GM19099 (cell line): Measurements from ENCODE around the gene GRAMD4.

Experiments used
- POLR2A ChIP-seq: IDR thresholded peaks from 3 replicates; pipeline ENCODE4 v1.6.1; 2011; ENCODE audit warnings: low read depth; ENCODE audit not compliant: insufficient read length; ENCODE audit errors: extremely low read depth

GRAMD4 gene

DNA sequence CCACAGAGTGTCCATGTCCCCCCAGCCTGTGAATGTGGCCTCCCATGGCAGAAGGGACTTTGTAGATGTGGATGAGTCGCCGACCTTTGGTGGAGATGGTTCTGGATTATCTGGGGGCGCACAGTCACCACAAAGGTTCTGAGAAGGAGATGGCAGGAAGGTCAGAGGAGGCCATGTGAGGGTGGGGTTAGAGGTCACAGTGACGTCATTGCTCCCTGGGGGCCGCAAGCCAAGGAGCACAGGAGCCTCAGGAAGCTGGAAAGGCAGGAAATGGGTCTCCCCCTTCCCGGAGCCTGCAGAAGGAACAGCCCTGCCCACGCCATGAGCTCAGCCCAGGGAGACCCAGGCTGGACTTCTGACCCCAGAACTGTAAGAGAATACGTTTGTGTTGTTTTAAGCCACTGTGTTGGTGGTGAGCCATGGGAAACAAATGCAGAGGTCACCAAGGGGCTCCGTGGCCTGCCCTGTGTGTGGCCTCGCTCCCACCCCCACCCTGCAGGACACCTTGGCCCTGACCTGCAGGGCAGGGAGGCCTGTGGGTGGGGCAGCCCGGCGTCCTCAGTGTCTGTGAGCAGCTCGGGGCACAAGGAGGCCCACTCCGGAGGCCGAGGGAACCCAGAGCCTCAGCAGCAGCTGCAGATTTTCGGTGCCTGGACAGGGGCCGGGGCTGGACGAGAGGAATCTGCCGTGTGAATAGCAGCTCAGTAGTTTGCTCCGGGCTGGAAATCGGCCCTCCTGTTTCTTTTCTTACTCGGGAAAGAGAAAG, 32.1 kb downstream of the GRAMD4 start:
- TF ChIP-seq POLR2A = no peak

DNA sequence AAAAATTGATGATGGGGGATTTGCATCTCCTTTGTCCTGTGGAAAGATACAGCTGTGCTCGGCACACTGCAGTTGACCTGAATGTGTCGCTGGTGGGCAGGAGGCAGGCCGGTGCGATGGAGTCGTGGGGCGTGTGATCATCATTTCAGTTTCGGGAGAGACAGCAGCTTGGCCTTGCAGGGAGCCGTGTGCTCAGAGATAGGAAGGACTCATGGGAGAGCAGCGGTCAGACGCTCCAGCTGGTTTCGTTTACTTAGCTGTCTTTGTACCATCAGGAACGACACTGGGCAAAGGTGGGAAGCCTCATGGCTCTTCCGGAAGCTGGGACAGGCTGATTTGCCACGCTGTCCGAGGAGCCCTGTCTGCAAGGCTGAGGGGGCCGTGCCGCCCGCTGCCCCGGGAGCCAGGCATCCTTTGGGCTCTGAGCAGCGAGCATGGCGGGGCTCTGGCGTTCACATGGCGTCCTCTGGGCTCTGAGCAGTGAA, 32.7 kb downstream of the GRAMD4 start:
- no peak for TF ChIP-seq POLR2A

DNA sequence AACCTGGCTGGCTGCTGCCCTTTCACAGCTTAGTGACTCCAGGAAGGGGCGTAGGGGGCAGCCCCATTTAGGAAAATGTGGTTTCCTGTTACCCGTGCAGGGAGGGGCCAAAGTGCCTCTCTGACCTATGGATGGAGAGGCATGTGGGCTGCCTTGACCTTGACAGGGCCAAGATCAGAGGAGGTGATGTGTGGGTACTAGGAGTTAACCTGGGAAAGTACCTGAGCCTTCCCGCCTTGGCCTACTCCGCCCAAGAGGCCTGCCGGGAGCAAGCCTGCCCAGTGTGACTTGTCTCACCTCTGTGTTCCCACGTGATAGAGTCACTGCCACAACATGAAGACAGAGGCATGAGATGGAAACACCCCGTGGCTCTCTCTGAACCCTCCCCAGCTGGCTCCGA, 33.4 kb downstream of the GRAMD4 start:
- no peak for TF ChIP-seq POLR2A

DNA sequence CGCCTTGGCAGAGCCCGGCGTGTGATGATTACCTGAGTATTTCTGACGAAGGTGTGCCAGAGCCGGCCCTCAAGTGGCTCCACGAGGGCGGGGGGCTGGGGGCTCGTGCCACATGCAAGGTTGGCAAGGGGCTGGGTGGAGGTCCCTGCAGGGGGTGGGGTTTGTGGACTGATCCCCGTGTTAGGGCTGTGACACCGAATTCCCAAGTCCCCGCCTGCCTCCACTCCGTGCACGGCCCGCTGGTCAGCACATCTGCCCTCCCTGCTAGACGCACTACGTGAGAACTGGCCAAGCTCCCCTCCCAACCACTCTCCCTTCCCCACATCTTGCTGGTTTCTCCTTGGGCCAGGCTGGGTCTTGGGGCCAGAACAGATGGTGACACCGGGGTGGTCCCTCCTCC, 34.2 kb downstream of the GRAMD4 start:
- no peak for TF ChIP-seq POLR2A

DNA sequence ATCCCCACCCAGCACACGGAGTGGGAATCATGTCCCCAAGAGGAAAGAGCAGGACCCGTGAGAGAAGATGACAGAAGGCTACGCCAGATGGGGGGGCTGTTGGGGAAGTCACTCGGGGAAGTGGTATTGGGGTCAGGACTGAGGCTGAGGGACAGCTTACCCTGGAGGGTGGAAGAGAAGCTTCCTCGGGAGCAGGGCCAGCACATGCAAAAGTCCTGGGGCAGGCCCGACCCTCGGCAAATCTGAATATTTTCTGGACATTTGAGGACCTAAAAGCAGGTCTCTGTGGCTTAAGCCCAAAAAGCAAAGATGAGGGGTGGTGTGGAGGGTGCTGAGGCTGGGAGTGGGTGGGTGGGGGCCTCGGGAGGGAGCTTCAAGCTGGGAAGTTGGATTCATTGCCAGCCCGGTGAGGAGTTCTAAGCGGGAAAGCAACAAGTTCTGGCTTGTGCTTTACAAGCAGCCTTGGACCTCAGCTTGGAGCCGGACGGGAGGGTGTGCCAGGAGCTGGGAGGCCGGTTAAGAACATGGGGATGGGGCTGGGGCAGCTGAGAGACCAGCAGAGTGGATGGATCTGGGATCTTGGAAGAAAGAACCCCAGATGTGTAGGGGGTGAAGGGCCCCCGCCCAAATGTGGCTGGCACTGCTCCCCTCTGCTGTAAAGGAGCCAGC, 34.9 kb downstream of the GRAMD4 start:
- no peak for TF ChIP-seq POLR2A

DNA sequence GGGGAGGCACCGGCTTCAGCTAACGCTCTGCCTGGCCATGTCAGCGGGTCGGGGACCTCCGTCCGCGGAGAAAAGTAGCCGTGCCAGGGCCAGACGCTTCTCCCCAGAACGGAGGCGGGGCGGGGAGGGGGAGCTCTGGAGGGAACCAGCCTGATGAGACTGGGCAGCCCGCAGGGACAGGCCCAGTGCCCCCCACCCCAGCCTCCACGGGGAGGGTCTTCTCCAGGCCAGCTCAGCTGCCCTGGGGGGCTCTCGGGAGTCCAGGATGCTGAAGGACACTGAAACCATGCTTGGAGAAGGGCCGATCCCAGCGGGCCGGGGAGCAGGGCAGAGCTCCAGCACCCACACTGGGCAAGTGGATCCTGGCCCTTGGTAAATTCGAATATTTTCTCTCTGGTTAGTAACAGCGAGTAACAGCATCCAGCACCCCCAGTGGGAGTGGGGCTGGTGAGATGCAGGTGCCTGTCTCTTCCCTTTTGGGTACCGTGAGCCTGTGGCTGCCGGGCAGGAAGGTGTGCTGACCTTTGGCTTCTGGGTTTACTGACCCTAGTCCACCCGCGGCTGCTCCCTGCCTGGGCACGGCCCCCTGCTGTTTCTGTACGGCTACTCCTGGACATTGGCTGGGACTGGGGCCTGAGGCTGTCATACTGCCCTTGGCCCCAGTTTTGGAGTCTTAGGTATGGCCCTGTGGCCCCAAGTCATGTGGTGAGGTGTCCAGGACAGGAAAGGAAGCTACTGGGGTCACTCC, 35.8 kb downstream of the GRAMD4 start:
- no peak for TF ChIP-seq POLR2A

DNA sequence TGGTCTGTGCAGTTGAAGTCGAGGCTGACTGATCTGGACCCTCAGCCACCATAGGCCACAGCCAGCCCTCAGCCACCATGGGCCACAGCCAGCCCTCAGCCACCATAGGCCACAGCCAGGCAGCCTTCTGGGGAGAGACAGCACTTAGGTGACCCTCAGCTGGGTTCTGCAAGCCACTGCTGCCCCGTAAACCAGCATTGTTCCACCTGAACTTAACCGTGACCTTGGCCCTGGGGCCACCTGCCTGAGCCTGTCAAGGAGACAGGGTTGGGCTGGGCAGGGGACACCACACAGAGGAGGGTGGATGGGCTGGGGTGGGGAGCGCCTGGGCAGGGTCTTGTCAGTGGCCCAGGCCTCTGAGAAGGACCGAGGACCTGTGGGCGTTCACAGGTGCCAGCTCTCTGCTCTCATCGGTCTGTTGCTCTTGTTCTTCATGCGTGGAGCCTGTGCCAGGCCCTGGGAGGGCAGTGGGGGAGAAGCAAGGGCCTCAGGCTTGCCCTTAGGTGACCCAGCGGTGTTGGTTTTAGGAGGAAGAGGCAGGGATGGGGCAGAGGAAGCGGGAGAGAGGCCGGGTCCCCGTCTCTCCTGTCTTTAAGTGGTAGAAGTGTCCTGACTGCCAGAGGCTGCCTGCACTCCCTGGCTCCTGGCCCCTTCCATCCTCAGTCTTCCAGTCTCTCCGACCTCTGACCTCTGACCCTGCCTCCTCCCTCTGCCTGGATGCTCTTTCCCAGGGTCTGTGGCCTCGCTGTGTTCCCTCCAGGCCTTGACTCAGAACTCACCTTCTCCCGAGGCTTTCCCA, 36.9 kb downstream of the GRAMD4 start:
- no peak for TF ChIP-seq POLR2A

DNA sequence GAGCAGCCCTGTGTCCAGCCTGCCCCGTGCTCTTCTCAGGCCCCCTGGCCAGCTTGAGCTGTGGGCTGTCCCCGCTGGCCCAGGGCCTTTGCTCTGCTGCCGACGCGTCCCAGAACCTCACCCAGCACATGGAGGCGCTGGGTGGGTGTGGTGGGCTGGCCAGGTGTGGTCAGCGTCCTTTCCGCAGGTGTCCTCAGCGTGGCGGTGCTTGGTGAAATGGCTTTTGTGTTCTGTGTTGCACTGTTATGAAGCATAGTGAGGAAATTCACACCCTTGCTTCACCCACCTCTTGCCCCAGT, 37.4 kb downstream of the GRAMD4 start:
- no peak for TF ChIP-seq POLR2A

DNA sequence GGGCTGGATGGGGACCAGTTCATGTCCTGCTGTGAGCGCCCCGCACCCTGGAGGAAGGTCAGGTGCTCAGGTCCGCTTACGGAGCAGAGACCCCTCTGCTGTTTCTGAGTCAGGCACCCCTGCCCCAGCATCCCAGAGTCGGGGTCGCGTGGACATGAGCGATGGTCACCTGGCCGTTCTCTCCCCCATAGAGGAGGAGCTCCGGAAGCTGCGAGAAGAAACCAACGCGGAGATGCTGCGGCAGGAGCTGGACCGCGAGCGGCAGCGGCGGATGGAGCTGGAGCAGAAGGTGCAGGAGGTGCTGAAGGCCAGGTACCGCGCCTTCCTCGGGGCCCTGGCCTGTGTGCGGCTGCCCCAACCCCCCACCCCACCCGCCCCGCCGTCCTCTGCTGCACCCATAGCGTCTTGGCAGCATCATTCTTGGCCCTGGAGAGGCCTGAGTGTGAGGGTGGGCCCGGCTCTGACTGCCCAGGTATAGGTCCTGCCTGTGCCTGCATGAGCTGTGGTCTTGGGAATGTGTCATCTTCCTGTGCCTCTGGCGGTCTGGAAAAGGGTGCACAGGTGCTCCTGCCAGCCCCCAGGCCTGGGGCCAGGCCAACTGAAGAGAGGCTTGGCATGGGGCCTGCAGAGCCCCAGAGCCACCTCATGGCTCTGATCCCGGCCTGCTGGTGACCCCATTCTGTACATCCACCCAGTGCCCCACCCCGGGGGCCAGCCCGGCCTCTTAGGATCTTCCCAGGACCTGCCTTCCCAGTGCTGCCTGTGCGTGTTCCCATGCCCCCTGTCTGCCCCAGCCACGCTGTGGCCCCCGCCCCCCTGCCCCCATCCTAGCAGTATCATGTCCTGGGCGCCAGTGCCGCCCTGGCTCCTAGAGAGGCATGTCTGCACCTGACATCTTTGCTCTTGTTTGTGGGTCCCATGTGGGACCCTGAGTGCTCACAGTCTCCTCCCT, 38.1 kb downstream of the GRAMD4 start:
- no peak for TF ChIP-seq POLR2A

DNA sequence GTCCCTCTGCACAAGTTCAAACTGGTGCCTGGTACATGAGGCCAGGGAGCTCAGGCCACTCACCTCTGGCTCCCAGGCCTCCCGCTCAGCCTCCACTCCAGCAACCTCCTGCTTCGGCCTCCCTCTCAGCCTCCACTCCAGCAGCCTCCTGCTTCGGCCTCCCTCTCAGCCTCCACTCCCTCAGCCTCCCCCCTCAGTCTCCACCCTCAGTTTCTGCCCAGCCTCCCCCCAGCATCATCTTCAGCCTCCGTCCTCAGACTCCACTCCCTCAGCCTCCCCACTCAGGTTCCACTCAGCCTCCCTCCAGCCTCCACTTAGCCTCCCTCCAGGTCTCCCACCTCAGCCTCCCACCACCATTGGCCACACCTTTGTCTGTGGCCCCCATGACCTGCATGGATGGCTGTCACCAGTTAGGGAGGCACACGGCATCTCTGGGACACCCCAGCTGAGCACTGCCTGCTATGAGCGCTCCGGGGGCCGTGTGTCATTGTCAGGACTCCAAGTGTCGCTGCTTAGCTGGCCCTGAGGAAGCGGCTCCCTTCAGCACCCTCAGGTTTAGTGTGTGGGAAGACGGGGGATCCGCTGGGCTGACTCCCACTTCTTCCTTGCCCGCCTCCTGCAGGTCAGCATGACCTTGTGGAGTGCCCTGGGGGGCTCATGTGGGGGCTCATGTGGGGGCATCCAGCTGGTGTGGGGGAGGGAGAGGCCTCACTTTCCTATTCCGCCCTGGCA, 39.0 kb downstream of the GRAMD4 start:
- TF ChIP-seq POLR2A = no peak

DNA sequence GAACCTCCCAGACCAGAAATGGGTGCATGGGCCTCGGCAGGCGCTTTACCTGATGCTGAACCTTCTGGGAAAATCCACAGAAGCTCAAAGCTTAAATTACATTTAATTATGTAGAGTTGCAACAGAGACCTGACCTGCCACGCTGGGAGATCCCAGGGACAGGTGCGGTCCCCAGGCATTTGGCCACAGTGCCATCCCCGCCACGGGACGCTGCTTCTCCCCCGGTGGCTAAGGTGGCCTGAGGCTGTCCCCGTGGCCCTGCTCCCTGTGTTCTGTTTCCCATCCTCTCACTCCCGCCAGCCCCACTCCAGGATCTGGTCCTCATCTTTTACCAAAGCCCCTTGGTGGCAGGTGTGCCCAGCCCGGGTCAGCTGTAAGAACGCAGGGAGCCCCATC, 39.6 kb downstream of the GRAMD4 start:
- TF ChIP-seq POLR2A = no peak

DNA sequence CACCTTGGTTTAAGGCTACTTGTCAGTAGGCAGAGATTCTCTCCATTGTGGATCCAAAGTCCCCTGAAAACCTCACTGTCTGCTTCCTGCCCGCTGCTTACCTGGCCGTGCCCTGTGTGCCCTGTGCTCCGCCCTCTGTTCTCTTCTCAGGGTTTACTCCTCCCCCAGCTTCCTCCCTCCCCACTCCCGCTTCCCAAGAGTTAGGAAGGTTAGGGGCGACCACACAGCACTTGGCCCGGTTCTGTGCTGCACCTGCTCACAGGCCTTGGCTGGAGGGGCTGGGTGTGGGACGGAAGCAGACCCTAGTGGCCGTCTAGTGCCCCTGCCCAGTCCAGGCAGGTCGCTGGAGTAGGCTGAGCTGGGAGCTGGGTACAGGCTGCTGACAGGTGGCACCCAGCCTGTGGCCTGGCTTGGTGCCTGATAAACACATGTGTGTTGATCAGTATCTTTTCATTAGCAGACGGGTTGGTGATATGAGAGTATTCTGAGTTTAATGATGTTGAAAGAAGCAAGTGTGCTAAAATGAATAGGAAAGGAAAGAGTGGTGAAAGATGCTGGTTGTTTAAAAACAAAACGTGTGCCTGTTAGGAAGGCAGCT, 40.5 kb downstream of the GRAMD4 start:
- no peak for TF ChIP-seq POLR2A
